Muscle of leg (tissue), 11 donors: ENCODE results near the gene MAPK8. TPM values are rescaled to one million over a fixed set of nuclear protein-coding genes. Genes with fewer than 3 reads are reported as not detected.

Experiments
- DNase-seq: peaks from one replicate; pipeline ENCODE4 v3.0.0; 2013
- H3K27ac ChIP-seq: one replicate; pipeline ENCODE4 v1.5.1; 2013; ENCODE audit warnings: mild to moderate bottlenecking, low read length, control low read depth
- H3K27me3 ChIP-seq: one replicate; pipeline ENCODE4 v1.6.1; 2013; ENCODE audit warnings: low read length; ENCODE audit not compliant: control insufficient read depth, insufficient read depth
- H3K36me3 ChIP-seq: one replicate; pipeline ENCODE4 v1.6.1; 2013; ENCODE audit warnings: low read length; ENCODE audit not compliant: control insufficient read depth, insufficient read depth
- H3K4me1 ChIP-seq: one replicate; pipeline ENCODE4 v1.6.1; 2013; ENCODE audit warnings: low read length; ENCODE audit not compliant: control insufficient read depth, insufficient read depth
- H3K4me3 ChIP-seq: one replicate; pipeline ENCODE4 v1.5.1; 2013; ENCODE audit warnings: low read length, control low read depth
- H3K9me3 ChIP-seq: replicated peaks from 2 replicates; pipeline ENCODE4 v1.6.1; 2013; ENCODE audit warnings: low read depth, low read length; ENCODE audit not compliant: control insufficient read depth
- WGBS: methylation state at CpG from one replicate; pipeline ENCODE4 v1.1.5; 2013; ENCODE audit warnings: missing lambda C conversion rate; ENCODE audit not compliant: insufficient coverage; 5-methylcytosine and 5-hydroxymethylcytosine counted together
- polyA plus RNA-seq, 8 donors: library from polyadenylated mRNA; unstranded; fragments of 120-200 nt; gene quantifications; one replicate each; pipeline versions ENCODE4 v1.2.1 to v1.2.3, GENCODE V29; 2013; ENCODE audit warnings: inconsistent platforms in 1 of 8, low replicate concordance in 1 of 8; ENCODE audit not compliant: insufficient read length in 8 of 8, insufficient read depth in 1 of 8
- total RNA-seq: library from RNA; stranded (reverse); fragments of 120-200 nt; gene quantifications from one replicate; pipeline ENCODE4 v1.2.4, GENCODE V29; 2013

Gene MAPK8
- total and polyA plus RNA-seq, 9 donors, result 26.0 to 45.5 (median 32.2) TPM

GRCh38 chr10:48442090-48442808 is 135.8 kb downstream of the MAPK8 start:
- H3K4me3 ChIP-seq, result no peak overlapping the region
- peaks cover 3% of the 10 kb centered on the region for H3K4me1 ChIP-seq
- H3K36me3 ChIP-seq, result peaks cover 5% of the 10 kb centered on the region
- H3K9me3 ChIP-seq, result no peaks in the 10 kb centered on the region
- no peak overlapping the region for H3K27ac ChIP-seq
- WGBS, result 84% methylated on average over 7 of the region's 11 CpGs
- H3K27me3 ChIP-seq, result no peaks in the 10 kb centered on the region
- no peak for DNase-seq

- Histone ChIP-seq H3K4me3 (no peak overlapping the region), H3K9me3 (no peaks in the 10 kb centered on the region), H3K27me3 (no peaks in the 10 kb centered on the region), H3K27ac (no peak overlapping the region), H3K4me1 (peaks cover 3% of the 10 kb centered on the region), H3K36me3 (peaks cover 2% of the 10 kb centered on the region)
- WGBS, result 59% methylated on average over 4 of the region's 5 CpGs
- DNase-seq, result no peak
These were observed 136.3 kb downstream of the MAPK8 start for GRCh38 chr10:48442809-48443177.

- no peaks in the 10 kb centered on the region for H3K9me3 ChIP-seq
These were observed 137.8 kb downstream of the MAPK8 start for GRCh38 chr10:48444266-48444665.

GRCh38 chr10:48444861-48445841 is 138.7 kb downstream of the MAPK8 start:
- no peaks in the 10 kb centered on the region for H3K36me3 ChIP-seq
- no peak for DNase-seq
- H3K4me3 ChIP-seq, result no peak overlapping the region
- 75% methylated on average over 19 of the region's 20 CpGs for WGBS
- no peaks in the 10 kb centered on the region for H3K4me1 ChIP-seq
- H3K27ac ChIP-seq, result no peak overlapping the region
- H3K9me3 ChIP-seq, result no peaks in the 10 kb centered on the region
- H3K27me3 ChIP-seq, result no peaks in the 10 kb centered on the region

More at GRCh38 chr10:48444266-48444665, 137.8 kb downstream of the MAPK8 start:
- Histone ChIP-seq H3K4me3 (no peak overlapping the region), H3K27me3 (no peaks in the 10 kb centered on the region), H3K36me3 (no peaks in the 10 kb centered on the region), H3K27ac (no peak overlapping the region), H3K4me1 (peaks cover 3% of the 10 kb centered on the region)
- WGBS, result 83% methylated on average over 2 of the region's 2 CpGs
- DNase-seq, result no peak

- Histone ChIP-seq H3K27me3 (no peaks in the 10 kb centered on the region), H3K9me3 (no peaks in the 10 kb centered on the region), H3K4me1 (no peaks in the 10 kb centered on the region), H3K27ac (no peak overlapping the region), H3K4me3 (no peak overlapping the region), H3K36me3 (no peaks in the 10 kb centered on the region)
- DNase-seq, result no peak
- 83% methylated on average over 7 of the region's 7 CpGs for WGBS
These were observed 139.5 kb downstream of the MAPK8 start for GRCh38 chr10:48445932-48446331.

- no peaks in the 10 kb centered on the region for H3K27me3 ChIP-seq
- no peaks in the 10 kb centered on the region for H3K36me3 ChIP-seq
- H3K27ac ChIP-seq, result no peak overlapping the region
- DNase-seq, result no peak
- H3K9me3 ChIP-seq, result no peaks in the 10 kb centered on the region
- H3K4me1 ChIP-seq, result no peaks in the 10 kb centered on the region
- WGBS, result 87% methylated on average over 7 of the region's 7 CpGs
- H3K4me3 ChIP-seq, result no peak overlapping the region
These were observed 140.3 kb downstream of the MAPK8 start for GRCh38 chr10:48446785-48447184.

- no peak for DNase-seq
- 85% methylated on average over 10 of the region's 11 CpGs for WGBS
These were observed 141.1 kb downstream of the MAPK8 start for GRCh38 chr10:48447356-48448215.

GRCh38 chr10:48448796-48449195 is 142.3 kb downstream of the MAPK8 start:
- DNase-seq, result no peak
- H3K27me3 ChIP-seq, result no peaks in the 10 kb centered on the region
- 82% methylated on average over 4 of the region's 4 CpGs for WGBS
- no peak overlapping the region for H3K27ac ChIP-seq
- no peaks in the 10 kb centered on the region for H3K36me3 ChIP-seq
- no peak overlapping the region for H3K4me3 ChIP-seq
- no peaks in the 10 kb centered on the region for H3K4me1 ChIP-seq
- H3K9me3 ChIP-seq, result no peaks in the 10 kb centered on the region

More at GRCh38 chr10:48447356-48448215, 141.1 kb downstream of the MAPK8 start:
- no peaks in the 10 kb centered on the region for H3K27me3 ChIP-seq
- H3K27ac ChIP-seq, result no peak overlapping the region
- no peaks in the 10 kb centered on the region for H3K4me1 ChIP-seq
- no peak overlapping the region for H3K4me3 ChIP-seq
- no peaks in the 10 kb centered on the region for H3K9me3 ChIP-seq
- H3K36me3 ChIP-seq, result no peaks in the 10 kb centered on the region

- Histone ChIP-seq H3K27ac (no peak overlapping the region), H3K36me3 (no peaks in the 10 kb centered on the region), H3K27me3 (no peaks in the 10 kb centered on the region), H3K4me1 (peaks cover 5% of the 10 kb centered on the region), H3K9me3 (no peaks in the 10 kb centered on the region), H3K4me3 (no peak overlapping the region)
- 83% methylated on average over 19 of the region's 19 CpGs for WGBS
- DNase-seq, result no peak
These were observed 143.2 kb downstream of the MAPK8 start for GRCh38 chr10:48449501-48450232.
